ENCODE data around the gene AP3B1. TPM values are rescaled to one million over a fixed set of nuclear protein-coding genes. Genes with fewer than 3 reads are reported as not detected.
A peak's percentile ranks its signal among the peaks of the same experiment; 100 is the strongest.
"Not testable (repeated sequence)": the region's sequence is repeated elsewhere in the genome, so short reads cannot be mapped to it uniquely, and the experiment has no call there.

Gene AP3B1
- total and polyA plus RNA-seq, 5 donors = 19.0 to 28.0 (median 24.5) TPM

DNA sequence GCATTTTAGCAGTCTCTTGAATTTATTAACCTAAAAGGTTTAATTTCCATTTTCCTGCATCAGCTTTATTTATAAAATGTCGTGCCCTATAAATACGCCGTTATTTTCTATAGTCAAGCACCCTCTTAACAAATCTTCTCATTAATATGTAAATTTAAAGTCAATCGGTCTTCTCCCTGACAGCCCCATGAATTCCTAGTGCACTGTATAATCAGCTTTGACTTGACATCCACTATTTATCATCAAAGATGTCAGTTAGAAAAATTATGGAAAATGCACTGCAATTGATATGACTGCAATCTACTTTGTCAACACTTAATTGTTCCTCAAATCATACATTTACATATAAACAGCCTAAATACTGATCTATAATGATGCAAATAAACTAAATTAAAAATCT is 83.4 kb downstream of the AP3B1 start:
- intact Hi-C loops (cut with DNase I) = no loop called here
- DNase-seq (no peak), ATAC-seq (no peak)
- Histone ChIP-seq H3K4me1 (ENCODE audit: control insufficient read depth, insufficient read depth, low read length) (no peaks in the 10 kb centered on the region), H3K27me3 (ENCODE audit: control insufficient read depth, insufficient read depth) (no peaks in the 10 kb centered on the region), H3K9me3 (ENCODE audit: control insufficient read depth, low read length) (no peaks in the 10 kb centered on the region), H3K27ac (ENCODE audit: low read length) (no peak overlapping the region), H3K4me3 (ENCODE audit: low read length) (no peak overlapping the region)
- WGBS = 97% methylated on average over 4 of the region's 4 CpGs

DNA sequence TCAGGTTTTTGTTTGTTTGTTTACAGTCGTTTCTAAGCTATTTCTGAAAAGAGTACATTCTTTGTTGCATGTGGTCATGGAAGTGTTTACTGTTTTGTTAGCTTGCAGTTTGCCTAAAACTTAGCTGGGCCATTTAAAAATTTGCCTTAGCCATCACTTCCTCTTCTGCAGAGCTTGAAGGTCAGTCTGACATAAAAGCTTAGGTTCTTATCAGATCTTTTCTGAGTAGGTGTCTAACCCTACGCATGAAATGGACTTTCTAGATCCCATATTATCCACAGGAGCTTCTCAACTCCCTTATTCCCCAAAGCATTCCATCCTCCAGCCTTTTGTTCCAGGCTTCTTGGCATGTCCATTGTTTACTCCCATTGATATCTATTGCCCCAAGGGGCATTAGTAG is 90.3 kb downstream of the AP3B1 start:
- H3K4me1 ChIP-seq (ENCODE audit: control insufficient read depth, insufficient read depth, low read length) = no peaks in the 10 kb centered on the region
- ATAC-seq = no peak
- no peak overlapping the region for H3K27ac ChIP-seq (ENCODE audit: low read length)
- DNase-seq = no peak
- H3K4me3 ChIP-seq (ENCODE audit: low read length) = no peak overlapping the region
- intact Hi-C loops (cut with DNase I) = no loop called here
- no peaks in the 10 kb centered on the region for H3K9me3 ChIP-seq (ENCODE audit: control insufficient read depth, low read length)
- H3K27me3 ChIP-seq (ENCODE audit: control insufficient read depth, insufficient read depth) = no peaks in the 10 kb centered on the region
- 73% methylated on average over 2 of the region's 2 CpGs for WGBS

DNA sequence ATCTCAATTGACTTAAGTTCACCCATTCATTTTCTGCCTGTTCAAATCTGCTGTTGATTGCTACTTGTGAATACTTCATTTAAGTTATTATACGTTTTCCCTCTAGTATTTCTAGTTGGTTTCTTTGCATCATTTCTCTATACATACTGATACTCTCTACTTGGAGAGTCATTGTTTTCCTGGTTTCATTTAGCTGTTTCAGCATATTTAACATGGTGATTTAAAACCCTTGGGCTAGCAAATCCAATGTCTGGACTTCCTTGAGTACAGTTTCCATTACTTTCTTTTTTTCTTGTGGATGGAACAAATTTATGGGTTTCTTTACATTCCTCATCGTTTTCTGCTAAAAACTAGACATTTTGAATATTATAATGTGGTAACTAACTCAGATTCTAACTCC is 90.7 kb downstream of the AP3B1 start:
- intact Hi-C loops (cut with DNase I) = no loop called here
- 90% methylated on average over 2 of the region's 2 CpGs for WGBS
- ATAC-seq = no peak
- Histone ChIP-seq H3K27me3 (ENCODE audit: control insufficient read depth, insufficient read depth) (no peaks in the 10 kb centered on the region), H3K4me1 (ENCODE audit: control insufficient read depth, insufficient read depth, low read length) (no peaks in the 10 kb centered on the region), H3K27ac (ENCODE audit: low read length) (no peak overlapping the region), H3K9me3 (ENCODE audit: control insufficient read depth, low read length) (no peaks in the 10 kb centered on the region), H3K4me3 (ENCODE audit: low read length) (no peak overlapping the region)
- DNase-seq = no peak

DNA sequence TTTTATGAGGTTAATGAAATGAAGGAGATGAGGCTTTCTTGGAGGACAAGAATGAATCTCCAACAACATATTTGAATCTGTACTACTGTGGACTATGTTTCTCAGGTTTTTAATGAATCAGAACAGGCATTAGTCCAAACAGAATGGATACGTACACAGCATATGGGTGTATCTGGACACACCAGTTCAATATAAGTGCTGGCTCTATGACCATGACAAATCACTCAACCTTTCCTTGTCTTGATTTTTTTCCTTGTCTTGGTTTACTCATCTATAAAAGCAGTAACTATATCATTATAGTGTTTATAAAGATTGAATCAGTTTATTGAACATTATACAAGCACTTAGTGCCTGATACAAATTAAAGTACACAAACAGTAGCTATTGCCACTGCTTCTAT is 104.1 kb downstream of the AP3B1 start:
- Histone ChIP-seq H3K4me1 (ENCODE audit: control insufficient read depth, insufficient read depth, low read length) (no peaks in the 10 kb centered on the region), H3K27me3 (ENCODE audit: control insufficient read depth, insufficient read depth) (no peaks in the 10 kb centered on the region), H3K9me3 (ENCODE audit: control insufficient read depth, low read length) (no peaks in the 10 kb centered on the region), H3K27ac (ENCODE audit: low read length) (no peak overlapping the region), H3K4me3 (ENCODE audit: low read length) (no peak overlapping the region)
- ATAC-seq = no peak
- 94% methylated on average over 1 of the region's 1 CpG for WGBS
- intact Hi-C loops (cut with DNase I) = no loop called here
- DNase-seq = no peak

DNA sequence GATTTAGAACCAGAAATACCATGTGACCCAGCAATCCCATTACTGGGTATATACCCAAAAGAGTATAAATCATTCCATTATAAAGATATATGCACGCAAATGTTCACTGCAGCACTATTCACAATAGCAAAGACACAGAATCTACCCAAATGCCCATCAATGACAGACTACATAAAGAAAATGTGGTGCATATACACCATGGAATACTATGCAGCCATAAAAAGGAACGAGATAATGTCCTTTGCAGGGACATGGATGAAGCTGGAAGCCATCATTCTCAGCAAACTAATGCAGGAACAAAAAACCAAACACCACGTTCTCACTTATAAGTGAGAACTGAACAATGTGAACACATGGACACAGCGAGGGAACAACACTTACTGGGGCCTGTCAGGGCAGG is 105.8 kb downstream of the AP3B1 start:
- H3K27me3 ChIP-seq (ENCODE audit: control insufficient read depth, insufficient read depth); H3K9me3 ChIP-seq (ENCODE audit: control insufficient read depth, low read length); DNase-seq; H3K27ac ChIP-seq (ENCODE audit: low read length); H3K4me1 ChIP-seq (ENCODE audit: control insufficient read depth, insufficient read depth, low read length); ATAC-seq; intact Hi-C loops (cut with DNase I); H3K4me3 ChIP-seq (ENCODE audit: low read length): not testable (repeated sequence)
- WGBS = 98% methylated on average over 4 of the region's 4 CpGs

DNA sequence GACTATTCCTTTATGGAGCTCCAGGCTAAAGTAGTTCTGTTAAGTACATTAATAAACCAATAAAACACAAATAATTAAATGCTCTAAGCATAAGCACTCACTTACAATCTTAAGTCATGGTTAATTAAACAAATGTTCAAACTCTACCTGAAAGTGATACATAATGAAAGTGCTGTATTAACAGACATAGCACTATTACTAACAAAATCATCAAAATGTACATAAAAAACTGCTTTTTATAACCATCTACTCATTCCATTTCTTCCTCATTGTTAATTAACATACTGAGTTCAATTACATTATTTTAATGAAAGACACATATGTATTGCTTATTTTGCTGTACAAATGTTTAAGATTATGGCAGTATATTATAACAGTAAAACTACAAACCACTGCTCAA is 107.3 kb downstream of the AP3B1 start:
- ATAC-seq (no peak), DNase-seq (no peak)
- no peak overlapping the region for H3K4me3 ChIP-seq (ENCODE audit: low read length)
- no peaks in the 10 kb centered on the region for H3K27me3 ChIP-seq (ENCODE audit: control insufficient read depth, insufficient read depth)
- intact Hi-C loops (cut with DNase I) = no loop called here
- no peaks in the 10 kb centered on the region for H3K4me1 ChIP-seq (ENCODE audit: control insufficient read depth, insufficient read depth, low read length)
- no peak overlapping the region for H3K27ac ChIP-seq (ENCODE audit: low read length)
- H3K9me3 ChIP-seq (ENCODE audit: control insufficient read depth, low read length) = no peaks in the 10 kb centered on the region

DNA sequence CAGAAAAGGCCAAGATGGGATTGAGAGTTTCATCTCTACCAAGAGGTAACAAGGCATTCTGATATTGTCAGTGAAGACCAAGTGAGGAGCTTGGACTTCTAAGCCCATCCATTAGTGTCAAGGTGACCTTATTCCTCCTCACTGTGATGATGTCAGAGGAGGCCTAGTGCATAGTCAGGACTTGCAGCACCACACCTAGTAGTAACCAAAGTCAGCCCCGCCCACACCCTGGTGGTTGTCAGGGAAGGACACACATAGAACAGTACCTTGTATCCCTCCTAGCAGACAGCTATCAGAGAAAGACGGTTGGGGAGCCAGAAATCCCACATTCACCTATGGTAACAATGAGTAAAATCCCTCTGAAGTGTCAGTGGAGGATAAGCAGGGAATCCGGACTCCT is 111.7 kb downstream of the AP3B1 start:
- DNase-seq (no peak), ATAC-seq (no peak)
- 91% methylated on average over 3 of the region's 3 CpGs for WGBS

DNA sequence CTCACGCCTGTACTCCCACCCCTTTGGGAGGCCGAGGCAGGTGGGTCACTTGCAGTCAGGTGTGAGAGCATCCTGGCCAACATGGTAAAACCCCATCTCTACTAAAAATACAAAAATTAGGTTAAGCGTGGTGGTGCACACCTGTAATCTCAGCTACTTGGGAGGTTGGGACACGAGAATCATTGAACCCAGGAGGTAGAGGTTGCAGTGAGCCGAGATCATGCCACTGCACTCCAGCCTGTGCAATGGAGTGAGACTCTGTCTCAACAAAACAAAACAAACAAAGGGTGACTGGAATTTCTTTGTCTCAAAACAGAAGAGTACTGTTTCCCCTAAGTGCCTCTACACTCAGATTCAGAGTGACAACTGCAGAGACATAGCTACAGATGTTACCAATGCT is 116.1 kb downstream of the AP3B1 start:
- Histone ChIP-seq H3K4me3 (ENCODE audit: low read length) (no peak overlapping the region), H3K27me3 (ENCODE audit: control insufficient read depth, insufficient read depth) (no peaks in the 10 kb centered on the region), H3K27ac (ENCODE audit: low read length) (no peak overlapping the region), H3K4me1 (ENCODE audit: control insufficient read depth, insufficient read depth, low read length) (no peaks in the 10 kb centered on the region), H3K9me3 (ENCODE audit: control insufficient read depth, low read length) (no peaks in the 10 kb centered on the region)
- ATAC-seq = no peak
- peak in 1 of 3 donors; percentile 19 for DNase-seq
- WGBS = 99% methylated on average over 5 of the region's 5 CpGs
- intact Hi-C loops (cut with DNase I) = no loop called here

More for the DNA sequence above, 111.7 kb downstream of the AP3B1 start:
- Histone ChIP-seq H3K4me1 (ENCODE audit: control insufficient read depth, insufficient read depth, low read length) (no peaks in the 10 kb centered on the region), H3K4me3 (ENCODE audit: low read length) (no peak overlapping the region), H3K27me3 (ENCODE audit: control insufficient read depth, insufficient read depth) (no peaks in the 10 kb centered on the region), H3K27ac (ENCODE audit: low read length) (no peak overlapping the region), H3K9me3 (ENCODE audit: control insufficient read depth, low read length) (no peaks in the 10 kb centered on the region)
- intact Hi-C loops (cut with DNase I) = no loop called here

DNA sequence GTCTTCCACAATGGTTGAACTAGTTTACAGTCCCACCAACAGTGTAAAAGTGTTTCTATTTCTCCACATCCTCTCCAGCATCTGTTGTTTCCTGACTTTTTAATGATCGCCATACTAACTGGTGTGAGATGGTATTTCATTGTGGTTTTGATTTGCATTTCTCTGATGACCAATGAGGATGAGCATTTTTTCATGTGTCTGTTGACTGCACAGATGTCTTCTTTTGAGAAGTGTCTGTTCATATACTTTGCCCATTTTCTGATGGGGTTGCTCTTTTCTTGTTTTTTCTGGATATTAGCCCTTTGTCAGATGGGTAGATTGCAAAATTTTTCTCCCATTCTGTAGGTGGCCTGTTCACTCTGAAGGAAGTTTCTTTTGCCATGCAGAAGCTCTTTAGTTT is 124.2 kb downstream of the AP3B1 start:
- H3K27me3 ChIP-seq (ENCODE audit: control insufficient read depth, insufficient read depth); ATAC-seq; DNase-seq; H3K4me1 ChIP-seq (ENCODE audit: control insufficient read depth, insufficient read depth, low read length); H3K4me3 ChIP-seq (ENCODE audit: low read length); H3K9me3 ChIP-seq (ENCODE audit: control insufficient read depth, low read length); H3K27ac ChIP-seq (ENCODE audit: low read length); intact Hi-C loops (cut with DNase I): not testable (repeated sequence)
- 98% methylated on average over 1 of the region's 1 CpG for WGBS

DNA sequence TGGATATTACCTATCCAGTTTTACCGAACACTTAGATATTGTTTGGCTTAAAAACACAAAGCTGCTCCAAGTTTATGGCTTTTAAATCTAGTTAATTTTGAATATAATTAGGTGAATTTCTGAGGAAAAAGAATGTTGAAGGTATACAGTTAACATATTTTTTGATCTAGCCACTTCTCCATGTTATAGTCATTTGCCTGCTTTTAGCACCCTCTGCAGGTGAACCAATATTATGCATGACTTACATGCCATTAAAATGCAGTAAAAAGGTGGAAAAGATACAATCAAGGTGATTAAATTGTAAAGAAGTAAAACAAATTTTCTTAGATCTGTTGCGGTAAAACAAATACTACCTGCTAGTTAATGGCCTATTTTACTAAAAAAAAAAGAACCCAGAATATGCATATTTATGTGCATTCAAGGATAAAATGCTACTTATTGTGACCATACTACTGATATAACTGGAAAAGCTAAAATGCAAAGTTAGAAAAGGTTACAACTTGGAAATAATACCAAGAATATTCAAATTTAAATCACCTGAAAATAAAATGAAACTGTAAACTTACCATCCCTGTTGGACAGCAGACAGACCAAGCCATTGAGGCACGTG is 132.1 kb downstream of the AP3B1 start:
- Histone ChIP-seq H3K27me3 (ENCODE audit: control insufficient read depth, insufficient read depth) (no peaks in the 10 kb centered on the region), H3K4me1 (ENCODE audit: control insufficient read depth, insufficient read depth, low read length) (no peaks in the 10 kb centered on the region), H3K4me3 (ENCODE audit: low read length) (no peak overlapping the region), H3K9me3 (ENCODE audit: control insufficient read depth, low read length) (no peaks in the 10 kb centered on the region), H3K27ac (ENCODE audit: low read length) (no peak overlapping the region)
- ATAC-seq = no peak
- WGBS = 95% methylated on average over 3 of the region's 3 CpGs
- intact Hi-C loops (cut with DNase I) = no loop called here
- DNase-seq = no peak

DNA sequence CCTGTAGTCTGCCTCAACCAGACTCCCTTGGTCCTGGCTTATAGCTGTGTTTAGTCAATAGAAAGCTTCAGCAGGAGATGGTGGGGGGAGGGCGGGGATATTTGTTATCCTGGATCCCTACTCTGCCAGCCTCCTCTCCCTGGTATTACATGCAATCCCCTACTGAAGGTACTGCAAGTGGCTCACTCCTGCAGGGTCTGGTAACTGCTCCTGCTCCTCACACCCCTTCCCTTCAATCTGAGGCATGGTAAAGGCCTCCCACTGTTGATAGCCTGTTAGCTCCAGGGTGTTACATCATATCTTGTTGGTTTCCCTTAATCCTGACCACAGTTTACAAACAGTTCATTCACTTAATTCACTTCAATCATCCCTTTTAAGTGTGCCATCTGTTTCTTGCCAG is 137.5 kb downstream of the AP3B1 start:
- no peaks in the 10 kb centered on the region for H3K4me1 ChIP-seq (ENCODE audit: control insufficient read depth, insufficient read depth, low read length)
- H3K27ac ChIP-seq (ENCODE audit: low read length) = no peak overlapping the region
- 98% methylated on average over 1 of the region's 1 CpG for WGBS
- no peaks in the 10 kb centered on the region for H3K27me3 ChIP-seq (ENCODE audit: control insufficient read depth, insufficient read depth)
- DNase-seq (no peak), ATAC-seq (no peak)
- intact Hi-C loops (cut with DNase I) = no loop called here
- no peak overlapping the region for H3K4me3 ChIP-seq (ENCODE audit: low read length)
- H3K9me3 ChIP-seq (ENCODE audit: control insufficient read depth, low read length) = no peaks in the 10 kb centered on the region

DNA sequence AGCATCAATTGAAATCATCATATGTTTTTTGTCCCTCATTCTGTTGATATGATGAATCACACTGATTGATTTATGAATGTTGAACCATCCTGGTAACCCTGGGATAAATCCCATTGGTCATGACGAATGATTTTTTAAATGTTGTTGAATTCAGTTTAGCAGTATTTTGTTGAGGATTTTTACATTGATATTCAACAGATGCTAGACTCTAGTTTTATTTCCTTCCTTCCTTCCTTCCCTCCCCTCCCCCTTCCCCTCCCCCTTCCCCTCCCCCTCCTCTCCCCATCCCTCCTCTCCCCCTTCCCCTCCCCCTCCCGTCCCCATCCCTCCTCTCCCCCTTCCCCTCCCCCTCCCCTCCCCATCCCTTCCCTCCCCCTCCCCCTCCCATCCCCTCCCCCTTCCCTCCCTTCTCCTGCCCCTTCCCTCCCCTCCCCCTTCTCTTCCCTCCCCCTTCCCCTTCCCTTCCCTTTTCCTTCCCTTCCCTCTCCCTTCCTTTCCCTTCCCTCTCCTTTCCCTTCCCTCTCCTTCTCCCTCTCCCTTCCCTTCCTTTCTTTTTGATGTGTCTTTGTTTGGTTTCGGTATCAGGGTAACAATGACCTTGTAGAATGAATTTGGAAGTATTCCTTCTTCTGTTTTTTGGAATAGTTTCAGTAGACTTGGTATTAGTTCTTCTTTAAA is 142.8 kb downstream of the AP3B1 start:
- Histone ChIP-seq H3K27me3 (ENCODE audit: control insufficient read depth, insufficient read depth) (no peaks in the 10 kb centered on the region), H3K4me3 (ENCODE audit: low read length) (no peak overlapping the region), H3K27ac (ENCODE audit: low read length) (no peak overlapping the region), H3K4me1 (ENCODE audit: control insufficient read depth, insufficient read depth, low read length) (no peaks in the 10 kb centered on the region), H3K9me3 (ENCODE audit: control insufficient read depth, low read length) (no peaks in the 10 kb centered on the region)
- DNase-seq (no peak), ATAC-seq (no peak)
- 93% methylated on average over 2 of the region's 3 CpGs for WGBS
- intact Hi-C loops (cut with DNase I) = no loop called here
